K562 (cell line): Measurements from ENCODE around the gene TRIM33. TPM values are rescaled to one million over a fixed set of nuclear protein-coding genes. Genes with fewer than 3 reads are reported as not detected.

ENCODE experiments used
- BDP1 ChIP-seq: IDR thresholded peaks from 3 replicates; pipeline ENCODE4 v1.6.1; 2011; ENCODE audit not compliant: insufficient read length, insufficient read depth
- CBX8 ChIP-seq: fragments of 200-600 bp; sonication (generic); IDR thresholded peaks from 2 replicates; pipeline ENCODE4 v1.6.1; 2012; ENCODE audit warnings: borderline replicate concordance, mixed run types, low read depth, mild to moderate bottlenecking, moderate library complexity, mixed read lengths, low read length, control low read depth, inconsistent platforms; ENCODE audit not compliant: poor library complexity, severe bottlenecking; ENCODE audit errors: extremely low read depth
- FOSL1 ChIP-seq: fragments of 200-800 bp; sonication (Bioruptor generic); conservative IDR thresholded peaks from 2 replicates; pipeline ENCODE4 v1.6.1; 2016; ENCODE audit warnings: missing genetic modification characterization, missing compliant biosample characterization
- GABPA ChIP-seq: fragments of 200-800 bp; sonication (Bioruptor generic); conservative IDR thresholded peaks from 2 replicates; pipeline ENCODE4 v1.6.1; 2016; ENCODE audit warnings: low read depth, missing genetic modification characterization, missing compliant biosample characterization
- NCOA6 ChIP-seq: fragments of 450-650 bp; IDR thresholded peaks from 2 replicates; pipeline ENCODE4 v1.6.1; 2017; ENCODE audit warnings: mild to moderate bottlenecking
- POLR2B ChIP-seq: fragments of 450-650 bp; IDR thresholded peaks from 2 replicates; pipeline ENCODE4 v1.6.1; 2018; ENCODE audit warnings: low read depth; ENCODE audit not compliant: partially characterized antibody
- SIX5 ChIP-seq, 2 experiments: IDR thresholded peaks; 2 replicates each; pipeline ENCODE4 v1.6.1; 2011; ENCODE audit warnings: low read length in 2 of 2, borderline replicate concordance in 1 of 2, low read depth in 1 of 2, mild to moderate bottlenecking in 1 of 2, moderate library complexity in 1 of 2; ENCODE audit not compliant: insufficient read depth in 1 of 2
- TEAD1 ChIP-seq, 2 experiments: fragments of 450-650 bp in 1 of 2; sonication (generic) in 1 of 2; formaldehyde crosslinking; IDR thresholded peaks; 2 replicates each; pipeline versions ENCODE4 v1.4.0 to v1.8.0; 2020 to 2022; ENCODE audit warnings: mild to moderate bottlenecking in 2 of 2, missing genetic modification reagents in 1 of 2
- polyA plus RNA-seq, 8 experiments: library from polyadenylated mRNA; depleted of rRNA in 4 of 8; stranded (reverse) in 5 of 8; unstranded in 3 of 8; fragments of >200 nt; fragmentation: Nextera tagmentation in 2 of 8; fragmentation: Illumina TruSeq in 1 of 8; extraction: Ambion mirVana in 2 of 8; extraction: Trizol in 1 of 8; gene quantifications; 2 replicates each; pipeline versions ENCODE4 v1.2.1 to v1.2.3, GENCODE V29; 2011 to 2014; ENCODE audit warnings: inconsistent platforms in 1 of 8, missing spikeins in 1 of 8
- total RNA-seq, 7 experiments: library from RNA; depleted of rRNA in 6 of 7; stranded (reverse); fragments of >200 nt in 6 of 7; fragmentation: Illumina TruSeq in 2 of 7; extraction: Trizol in 2 of 7; gene quantifications; 2 replicates each; pipeline versions ENCODE4 v1.2.1 to v1.2.3, GENCODE V29; 2011 to 2021; ENCODE audit warnings: low replicate concordance in 1 of 7
- TF ChIP-seq, protein P1 (sequence below): fragments of 250-450 bp; sonication (Bioruptor Pico); IDR thresholded peaks from 2 replicates; pipeline ENCODE4 v1.8.0; 2021; ENCODE audit warnings: moderate library complexity, mild to moderate bottlenecking, inconsistent platforms
- TF ChIP-seq, protein P2 (sequence below): fragments of 450-650 bp; conservative IDR thresholded peaks from 2 replicates; pipeline ENCODE4 v1.6.1; 2016; ENCODE audit warnings: missing genetic modification characterization, low read depth, mild to moderate bottlenecking, missing compliant biosample characterization, moderate library complexity
- TF ChIP-seq, protein P3 (sequence below): fragments of 250-450 bp; sonication (Bioruptor Pico); IDR thresholded peaks from 2 replicates; pipeline ENCODE4 v1.5.0; 2021
- TF ChIP-seq, protein P4 (sequence below): fragments of 450-650 bp; IDR thresholded peaks from 2 replicates; pipeline ENCODE4 v1.6.1; 2016; ENCODE audit warnings: low read depth

Gene TRIM33
- total and polyA plus RNA-seq, 9 of the 15 experiments (the other 6 are each of a cell fraction or from before 2014, with no cell fraction given), result 9.3 to 58.4 (median 40.2) TPM

DNA sequence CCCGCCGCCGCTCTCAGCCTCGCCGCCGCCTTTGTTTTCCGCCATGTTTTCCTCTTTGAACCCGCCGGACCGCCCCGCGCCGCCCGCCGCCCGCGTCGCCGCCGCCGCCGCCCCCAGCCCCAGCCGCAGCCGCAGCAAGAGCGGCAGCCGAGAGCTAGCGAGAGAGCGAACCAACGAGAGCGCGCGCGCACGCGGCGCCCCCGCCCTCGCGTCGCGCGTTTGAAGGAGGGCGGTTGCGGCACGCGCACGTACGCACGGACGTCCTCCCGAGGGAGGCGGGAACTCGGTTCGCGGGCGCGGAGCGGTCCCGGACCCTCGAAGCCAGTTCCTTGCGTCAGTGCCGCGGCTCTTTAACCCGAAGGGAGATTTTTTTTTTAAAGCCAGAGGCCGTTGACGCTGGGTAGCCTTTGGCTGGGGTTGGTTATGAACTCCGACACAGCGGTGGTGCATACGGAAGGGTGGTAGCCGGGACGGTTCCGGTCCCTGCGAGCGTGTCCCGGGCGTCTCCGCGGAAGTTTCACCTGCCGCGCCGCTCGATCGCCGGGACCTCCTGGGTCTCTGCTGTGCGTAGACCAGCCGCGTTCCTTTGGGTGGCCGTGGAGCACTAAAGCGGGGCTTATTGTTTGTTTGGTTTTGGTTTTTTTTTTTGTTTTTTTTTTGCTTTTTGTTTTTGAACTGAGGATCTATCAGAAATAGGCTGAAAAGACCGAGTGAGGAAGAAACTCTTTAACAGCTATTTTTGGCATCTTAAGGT, at the start of gene TRIM33 (continued):
- TF ChIP-seq FOSL1, result 0 out of 2 replicates have a peak, but pooled peaks have one; percentile 29
- peak; percentile 81 for TF ChIP-seq GABPA (tag)
- TF ChIP-seq SIX5 (IDR thresholded peaks at IDR 0.05; ENCODE audit: borderline replicate concordance in 1 of 2, insufficient read depth in 1 of 2, low read depth in 1 of 2, low read length in 2 of 2), result no peak
- TF ChIP-seq POLR2B, result peak; percentile 93
- TF ChIP-seq, protein P1, sequence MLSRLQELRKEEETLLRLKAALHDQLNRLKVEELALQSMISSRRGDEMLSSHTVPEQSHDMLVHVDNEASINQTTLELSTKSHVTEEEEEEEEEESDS (CRISPR knock-in tag), result no peak
- TF ChIP-seq TEAD1 (CRISPR knock-in tag; IDR thresholded peaks at IDR 0.05), result no peak
- TF ChIP-seq, protein P2, sequence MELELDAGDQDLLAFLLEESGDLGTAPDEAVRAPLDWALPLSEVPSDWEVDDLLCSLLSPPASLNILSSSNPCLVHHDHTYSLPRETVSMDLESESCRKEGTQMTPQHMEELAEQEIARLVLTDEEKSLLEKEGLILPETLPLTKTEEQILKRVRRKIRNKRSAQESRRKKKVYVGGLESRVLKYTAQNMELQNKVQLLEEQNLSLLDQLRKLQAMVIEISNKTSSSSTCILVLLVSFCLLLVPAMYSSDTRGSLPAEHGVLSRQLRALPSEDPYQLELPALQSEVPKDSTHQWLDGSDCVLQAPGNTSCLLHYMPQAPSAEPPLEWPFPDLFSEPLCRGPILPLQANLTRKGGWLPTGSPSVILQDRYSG, result 0 out of 2 replicates have a peak, but pooled peaks have one; percentile 45
- TF ChIP-seq CBX8, result no peak
- no peak for TF ChIP-seq BDP1
- TF ChIP-seq NCOA6, result peak; percentile 96
- TF ChIP-seq, protein P3, sequence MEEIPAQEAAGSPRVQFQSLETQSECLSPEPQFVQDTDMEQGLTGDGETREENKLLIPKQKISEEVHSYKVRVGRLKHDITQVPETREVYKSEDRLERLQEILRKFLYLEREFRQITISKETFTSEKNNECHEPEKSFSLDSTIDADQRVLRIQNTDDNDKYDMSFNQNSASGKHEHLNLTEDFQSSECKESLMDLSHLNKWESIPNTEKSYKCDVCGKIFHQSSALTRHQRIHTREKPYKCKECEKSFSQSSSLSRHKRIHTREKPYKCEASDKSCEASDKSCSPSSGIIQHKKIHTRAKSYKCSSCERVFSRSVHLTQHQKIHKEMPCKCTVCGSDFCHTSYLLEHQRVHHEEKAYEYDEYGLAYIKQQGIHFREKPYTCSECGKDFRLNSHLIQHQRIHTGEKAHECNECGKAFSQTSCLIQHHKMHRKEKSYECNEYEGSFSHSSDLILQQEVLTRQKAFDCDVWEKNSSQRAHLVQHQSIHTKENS (CRISPR knock-in tag), result no peak
- TF ChIP-seq, protein P4, sequence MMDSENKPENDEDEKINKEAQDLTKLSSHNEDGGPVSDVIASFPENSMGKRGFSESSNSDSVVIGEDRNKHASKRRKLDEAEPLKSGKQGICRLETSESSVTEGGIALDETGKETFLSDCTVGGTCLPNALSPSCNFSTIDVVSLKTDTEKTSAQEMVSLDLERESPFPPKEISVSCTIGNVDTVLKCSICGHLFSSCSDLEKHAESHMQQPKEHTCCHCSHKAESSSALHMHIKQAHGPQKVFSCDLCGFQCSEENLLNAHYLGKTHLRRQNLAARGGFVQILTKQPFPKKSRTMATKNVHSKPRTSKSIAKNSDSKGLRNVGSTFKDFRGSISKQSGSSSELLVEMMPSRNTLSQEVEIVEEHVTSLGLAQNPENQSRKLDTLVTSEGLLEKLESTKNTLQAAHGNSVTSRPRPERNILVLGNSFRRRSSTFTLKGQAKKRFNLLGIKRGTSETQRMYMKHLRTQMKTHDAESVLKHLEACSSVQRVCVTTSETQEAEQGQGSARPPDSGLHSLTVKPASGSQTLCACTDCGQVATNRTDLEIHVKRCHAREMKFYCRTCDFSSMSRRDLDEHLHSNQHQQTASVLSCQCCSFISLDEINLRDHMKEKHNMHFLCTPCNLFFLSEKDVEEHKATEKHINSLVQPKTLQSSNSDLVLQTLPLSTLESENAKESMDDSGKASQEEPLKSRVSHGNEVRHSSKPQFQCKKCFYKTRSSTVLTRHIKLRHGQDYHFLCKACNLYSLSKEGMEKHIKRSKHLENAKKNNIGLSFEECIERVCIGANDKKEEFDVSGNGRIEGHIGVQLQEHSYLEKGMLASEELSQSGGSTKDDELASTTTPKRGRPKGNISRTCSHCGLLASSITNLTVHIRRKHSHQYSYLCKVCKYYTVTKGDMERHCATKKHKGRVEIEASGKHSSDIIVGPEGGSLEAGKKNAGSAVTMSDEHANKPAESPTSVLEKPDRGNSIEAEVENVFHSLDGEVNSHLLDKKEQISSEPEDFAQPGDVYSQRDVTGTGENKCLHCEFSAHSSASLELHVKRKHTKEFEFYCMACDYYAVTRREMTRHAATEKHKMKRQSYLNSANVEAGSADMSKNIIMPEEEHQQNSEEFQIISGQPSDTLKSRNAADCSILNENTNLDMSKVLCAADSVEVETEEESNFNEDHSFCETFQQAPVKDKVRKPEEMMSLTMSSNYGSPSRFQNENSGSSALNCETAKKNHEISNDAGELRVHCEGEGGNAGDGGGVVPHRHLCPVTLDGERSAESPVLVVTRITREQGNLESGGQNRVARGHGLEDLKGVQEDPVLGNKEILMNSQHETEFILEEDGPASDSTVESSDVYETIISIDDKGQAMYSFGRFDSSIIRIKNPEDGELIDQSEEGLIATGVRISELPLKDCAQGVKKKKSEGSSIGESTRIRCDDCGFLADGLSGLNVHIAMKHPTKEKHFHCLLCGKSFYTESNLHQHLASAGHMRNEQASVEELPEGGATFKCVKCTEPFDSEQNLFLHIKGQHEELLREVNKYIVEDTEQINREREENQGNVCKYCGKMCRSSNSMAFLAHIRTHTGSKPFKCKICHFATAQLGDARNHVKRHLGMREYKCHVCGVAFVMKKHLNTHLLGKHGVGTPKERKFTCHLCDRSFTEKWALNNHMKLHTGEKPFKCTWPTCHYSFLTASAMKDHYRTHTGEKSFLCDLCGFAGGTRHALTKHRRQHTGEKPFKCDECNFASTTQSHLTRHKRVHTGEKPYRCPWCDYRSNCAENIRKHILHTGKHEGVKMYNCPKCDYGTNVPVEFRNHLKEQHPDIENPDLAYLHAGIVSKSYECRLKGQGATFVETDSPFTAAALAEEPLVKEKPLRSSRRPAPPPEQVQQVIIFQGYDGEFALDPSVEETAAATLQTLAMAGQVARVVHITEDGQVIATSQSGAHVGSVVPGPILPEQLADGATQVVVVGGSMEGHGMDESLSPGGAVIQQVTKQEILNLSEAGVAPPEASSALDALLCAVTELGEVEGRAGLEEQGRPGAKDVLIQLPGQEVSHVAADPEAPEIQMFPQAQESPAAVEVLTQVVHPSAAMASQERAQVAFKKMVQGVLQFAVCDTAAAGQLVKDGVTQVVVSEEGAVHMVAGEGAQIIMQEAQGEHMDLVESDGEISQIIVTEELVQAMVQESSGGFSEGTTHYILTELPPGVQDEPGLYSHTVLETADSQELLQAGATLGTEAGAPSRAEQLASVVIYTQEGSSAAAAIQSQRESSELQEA, result peak; percentile 79
